Right lobe of liver (tissue), 6 donors: ENCODE results near the gene SLC26A11. TPM values are rescaled to one million over a fixed set of nuclear protein-coding genes. Genes with fewer than 3 reads are reported as not detected.

Experiments used
- ATAC-seq, 4 donors: fragments of 200-7000 bp; cut with Tn5 transposase; one replicate each; pipeline ENCODE4 v1.9.1; 2020; ENCODE audit warnings: mild to moderate bottlenecking in 4 of 4, moderate library complexity in 4 of 4
- DNase-seq, 3 donors: peaks; one replicate each; pipeline ENCODE4 v3.0.0-alpha.2; 2020
- H3K27ac ChIP-seq, 3 donors: fragments of 200-600 bp; one replicate each; pipeline ENCODE4 v1.8.0; 2022
- H3K27me3 ChIP-seq, 2 donors: fragments of 200-600 bp; one replicate each; pipeline ENCODE4 v1.8.0; 2022
- H3K36me3 ChIP-seq, 4 donors: fragments of 200-600 bp; sonication (generic) in 1 of 4; one replicate each; pipeline versions ENCODE4 v1.5.1 to v1.8.0; 2017 to 2022; ENCODE audit warnings: control low read depth in 1 of 4
- H3K4me1 ChIP-seq, 4 donors: fragments of 200-600 bp; sonication (generic) in 1 of 4; one replicate each; pipeline versions ENCODE4 v1.5.1 to v1.8.0; 2017 to 2022; ENCODE audit warnings: control low read depth in 1 of 4
- H3K4me3 ChIP-seq, 3 donors: fragments of 200-600 bp; one replicate each; pipeline ENCODE4 v1.8.0; 2022
- H3K9me3 ChIP-seq, 4 donors: fragments of 200-600 bp; sonication (generic) in 1 of 4; one replicate each; pipeline versions ENCODE4 v1.5.1 to v1.8.0; 2017 to 2022; ENCODE audit warnings: control low read depth in 1 of 4
- CTCF ChIP-seq, 4 donors: fragments of 200-600 bp in 3 of 4; fragments of 450-650 bp in 1 of 4; IDR thresholded peaks; one replicate each; pipeline versions ENCODE4 v1.5.1 to v1.8.0; 2016 to 2022; ENCODE audit warnings: antibody characterized with exemption in 4 of 4, mild to moderate bottlenecking in 2 of 4
- POLR2A ChIP-seq: fragments of 450-650 bp; IDR thresholded peaks from one replicate; pipeline ENCODE4 v1.6.1; 2017; ENCODE audit warnings: antibody characterized with exemption, mild to moderate bottlenecking
- WGBS: methylation state at CpG from one replicate; pipeline ENCODE4 v1.1.6; 2018; ENCODE audit warnings: low coverage, low lambda C conversion rate; ENCODE audit not compliant: insufficient coverage; ENCODE audit errors: missing lambda C conversion rate; 5-methylcytosine and 5-hydroxymethylcytosine counted together
- intact Hi-C, 2 donors: fragments of 100-400 bp; cut with DNase I; formaldehyde crosslinking; loops; one replicate each; pipeline versions ENCODE4 v1.11.2 to v1.14.1; 2022
- total RNA-seq, 6 experiments: library from RNA; depleted of rRNA in 2 of 6; stranded (reverse); fragments of >200 nt in 2 of 6; fragmentation: NEBNext Ultra II Directional in 3 of 6; extraction: Animal tissue kit (Norgen Biotek cat#: 25700) in 3 of 6; gene quantifications; one replicate each; pipeline versions ENCODE4 v1.1.0 to v1.2.4, GENCODE V29; 2016 to 2023
- donor health status: DM: no; HTN: yes; CAD: no.
- donor health status: DM: no; HTN: no; CAD: no.
- donor health status: DM: no; HTN: no; CAD: no.
- donor health status: DM: no; HTN: yes; CAD: no.
- donor health status: DM: no; HTN: yes; CAD: no.

The SLC26A11 gene
- total RNA-seq, 6 experiments from 2014 or later = 5.8 to 9.8 (median 6.5) TPM

GRCh38 chr17:80227666-80228065 is 7.4 kb downstream of the SLC26A11 start:
- DNase-seq (no peak), ATAC-seq (peak in 1 of 4 donors; percentile 14)
- Histone ChIP-seq H3K36me3 (no peaks in the 10 kb centered on the region), H3K27ac (no peak overlapping the region), H3K27me3 (no peaks in the 10 kb centered on the region), H3K4me1 (no peaks in the 10 kb centered on the region), H3K4me3 (no peak overlapping the region), H3K9me3 (peaks cover 0 to 8% (median 3%) of the 10 kb centered on the region in 4 donors)
- TF ChIP-seq POLR2A (no peak), CTCF (IDR thresholded peaks at IDR 0.05) (no peak)
- intact Hi-C loops = no loop called here
- WGBS = 94% methylated on average over 2 of the region's 11 CpGs

- intact Hi-C loops = no loop called here
- TF ChIP-seq CTCF (IDR thresholded peaks at IDR 0.05) (no peak), POLR2A (no peak)
- DNase-seq (no peak), ATAC-seq (no peak)
- Histone ChIP-seq H3K27me3 (no peaks in the 10 kb centered on the region), H3K36me3 (no peaks in the 10 kb centered on the region), H3K9me3 (peaks cover 0 to 11% (median 3%) of the 10 kb centered on the region in 4 donors), H3K27ac (no peak overlapping the region), H3K4me1 (no peaks in the 10 kb centered on the region), H3K4me3 (no peak overlapping the region)
- WGBS = 83% methylated on average over 6 of the region's 14 CpGs
These were observed 8.2 kb downstream of the SLC26A11 start for GRCh38 chr17:80228477-80228876.

- WGBS = 78% methylated on average over 2 of the region's 4 CpGs
- no peaks in the 10 kb centered on the region for H3K36me3 ChIP-seq
- H3K27ac ChIP-seq = no peak overlapping the region
These were observed 8.8 kb downstream of the SLC26A11 start for GRCh38 chr17:80229011-80229410.

GRCh38 chr17:80232438-80232837 is 12.2 kb downstream of the SLC26A11 start:
- intact Hi-C loops = no loop called here
- 100% methylated on average over 1 of the region's 1 CpG for WGBS
- H3K4me1 ChIP-seq = no peaks in the 10 kb centered on the region
- H3K27me3 ChIP-seq = no peaks in the 10 kb centered on the region
- peaks cover 0 to 11% (median 3%) of the 10 kb centered on the region in 4 donors for H3K9me3 ChIP-seq
- ATAC-seq (no peak), DNase-seq (no peak)
- H3K4me3 ChIP-seq = no peak overlapping the region
- peaks cover 0 to 3% (median 0%) of the 10 kb centered on the region in 4 donors for H3K36me3 ChIP-seq
- TF ChIP-seq CTCF (IDR thresholded peaks at IDR 0.05) (no peak), POLR2A (no peak)
- no peak overlapping the region for H3K27ac ChIP-seq

More at GRCh38 chr17:80229011-80229410, 8.8 kb downstream of the SLC26A11 start:
- H3K9me3 ChIP-seq = peaks cover 0 to 11% (median 3%) of the 10 kb centered on the region in 4 donors
- TF ChIP-seq CTCF (IDR thresholded peaks at IDR 0.05) (no peak), POLR2A (no peak)
- H3K4me3 ChIP-seq = no peak overlapping the region
- DNase-seq = no peak
- ATAC-seq = no peak
- no peaks in the 10 kb centered on the region for H3K4me1 ChIP-seq
- no peaks in the 10 kb centered on the region for H3K27me3 ChIP-seq
- intact Hi-C loops = no loop called here

- DNase-seq = no peak
- no peak for ATAC-seq
- H3K4me1 ChIP-seq = no peaks in the 10 kb centered on the region
- H3K36me3 ChIP-seq = peaks cover 0 to 7% (median 0%) of the 10 kb centered on the region in 4 donors
- intact Hi-C loops = no loop called here
- no peak for TF ChIP-seq CTCF (IDR thresholded peaks at IDR 0.05)
- no peak for TF ChIP-seq POLR2A
- H3K4me3 ChIP-seq = no peak overlapping the region
- H3K9me3 ChIP-seq = peaks cover 0 to 11% (median 3%) of the 10 kb centered on the region in 4 donors
- H3K27ac ChIP-seq = no peak overlapping the region
- WGBS = 86% methylated on average over 1 of the region's 3 CpGs
- no peaks in the 10 kb centered on the region for H3K27me3 ChIP-seq
These were observed 13.0 kb downstream of the SLC26A11 start for GRCh38 chr17:80233202-80233601.
